GM15510 (cell line): Measurements from ENCODE around the gene RUVBL2.

ENCODE experiments used
- POLR2A ChIP-seq: IDR thresholded peaks from 3 replicates; pipeline ENCODE4 v1.6.1; 2011; ENCODE audit warnings: borderline replicate concordance; ENCODE audit not compliant: insufficient read length; ENCODE audit errors: extremely low read depth

RUVBL2 gene

GRCh38 chr19:48968813-48969218 lies 24.9 kb upstream of the RUVBL2 start:
- TF ChIP-seq POLR2A, result no peak

- no peak for TF ChIP-seq POLR2A
Observed at GRCh38 chr19:48969276-48970138, 24.2 kb upstream of the RUVBL2 start.

GRCh38 chr19:48970139-48970766 lies 23.4 kb upstream of the RUVBL2 start:
- TF ChIP-seq POLR2A, result no peak

DNA sequence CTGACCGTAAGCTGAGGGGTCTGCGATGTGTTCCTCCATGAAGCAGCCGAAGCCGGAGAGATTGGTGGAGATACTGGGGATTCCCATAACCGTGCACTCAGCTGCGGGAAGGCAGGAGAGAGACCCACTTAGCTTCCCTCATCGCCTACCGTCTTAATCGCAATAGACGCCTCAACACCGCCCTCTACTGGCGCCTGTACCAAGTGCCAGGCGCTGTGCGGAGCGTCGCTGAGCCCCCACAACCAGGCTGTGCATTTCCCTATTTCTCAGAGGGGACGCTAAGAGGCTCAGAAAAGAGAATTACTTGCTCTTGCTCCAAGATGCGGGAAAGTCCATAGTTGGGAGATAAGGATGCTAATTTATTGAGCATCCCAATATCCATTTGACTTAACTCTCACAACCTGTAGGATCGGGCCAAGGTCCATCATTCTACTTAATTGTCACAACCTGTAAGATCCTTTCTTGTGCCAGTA lies 22.7 kb upstream of the RUVBL2 start:
- no peak for TF ChIP-seq POLR2A

GRCh38 chr19:48975947-48976847 lies 17.5 kb upstream of the RUVBL2 start:
- TF ChIP-seq POLR2A, result no peak

GRCh38 chr19:48977061-48977460 lies 16.6 kb upstream of the RUVBL2 start:
- no peak for TF ChIP-seq POLR2A

GRCh38 chr19:48982280-48982679 lies 11.4 kb upstream of the RUVBL2 start:
- no peak for TF ChIP-seq POLR2A

GRCh38 chr19:48985711-48986110 lies 8.0 kb upstream of the RUVBL2 start:
- no peak for TF ChIP-seq POLR2A

- no peak for TF ChIP-seq POLR2A
Observed at GRCh38 chr19:48986211-48986610, 7.5 kb upstream of the RUVBL2 start.

- no peak for TF ChIP-seq POLR2A
Observed at GRCh38 chr19:48987323-48987722, 6.4 kb upstream of the RUVBL2 start.

DNA sequence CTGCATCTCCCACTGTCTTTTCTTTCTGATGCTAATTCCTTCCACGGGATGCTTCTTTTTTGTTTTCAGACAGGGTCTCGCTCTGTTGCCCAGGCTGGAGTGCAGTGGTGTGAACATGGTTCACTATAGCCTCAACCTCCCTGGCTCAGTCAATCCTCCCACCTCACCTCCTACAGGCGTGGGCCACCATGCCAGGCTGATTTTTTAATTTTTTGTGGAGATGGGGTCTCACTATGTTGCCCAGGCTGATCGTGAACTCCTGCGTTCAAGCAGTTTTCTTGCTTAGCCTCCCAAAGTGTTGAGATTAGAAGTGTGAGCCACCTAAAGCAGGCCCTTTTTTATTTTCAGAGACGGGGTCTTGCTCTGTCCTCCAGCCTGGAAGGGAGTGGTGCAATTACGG lies 5.4 kb upstream of the RUVBL2 start:
- no peak for TF ChIP-seq POLR2A

- TF ChIP-seq POLR2A, result no peak
Observed at GRCh38 chr19:48988860-48989259, 4.8 kb upstream of the RUVBL2 start.

DNA sequence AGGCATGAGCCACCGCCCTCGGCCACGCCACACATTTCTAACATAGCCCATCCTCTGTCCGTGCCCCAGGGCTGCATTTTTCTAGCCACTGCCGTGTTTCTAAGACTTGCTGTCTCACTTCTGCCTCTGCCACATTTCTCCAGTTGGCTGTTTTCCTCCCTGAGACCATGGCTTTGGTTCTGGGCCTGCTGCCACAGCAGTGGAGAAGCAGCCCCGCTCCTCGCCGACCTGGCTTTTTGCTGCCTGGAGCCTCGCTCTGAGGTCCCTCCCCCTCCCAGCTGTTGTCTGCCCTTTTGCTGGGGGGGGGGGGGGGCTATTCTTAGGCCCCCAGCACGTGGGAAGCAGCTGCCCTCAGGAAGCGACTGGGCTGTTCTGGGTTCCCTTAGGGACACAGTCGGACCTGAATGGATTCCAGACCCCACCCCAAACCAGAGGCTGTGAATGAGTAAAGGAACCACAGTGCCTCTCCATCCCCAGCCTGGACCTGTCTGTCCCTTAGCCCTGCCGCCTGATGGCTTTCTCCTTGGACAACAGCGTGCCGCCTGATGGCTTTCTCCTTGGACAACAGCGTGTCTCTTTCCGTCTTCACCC lies 3.9 kb upstream of the RUVBL2 start:
- no peak for TF ChIP-seq POLR2A

DNA sequence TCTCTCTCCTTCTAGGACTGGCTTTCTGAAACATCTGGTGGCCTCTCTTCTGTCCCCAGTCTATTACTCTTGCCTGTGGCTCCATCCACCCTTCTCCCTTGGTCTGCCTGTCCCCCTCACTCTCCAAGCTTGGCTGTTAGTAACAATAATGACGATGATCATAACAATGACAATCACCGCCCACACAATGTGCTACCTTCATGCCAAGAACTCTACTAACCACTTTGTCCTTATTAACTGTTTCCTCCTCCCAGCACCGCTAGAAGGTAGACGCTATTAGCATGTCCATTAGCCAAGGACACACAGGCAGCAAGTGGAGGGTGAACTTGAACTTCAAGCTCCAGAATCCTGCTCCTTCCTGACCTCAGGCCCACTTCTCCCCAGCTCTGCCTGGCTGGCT lies 3.3 kb upstream of the RUVBL2 start:
- no peak for TF ChIP-seq POLR2A
